ENCODE results near the gene OSBPL9. TPM values are rescaled to one million over a fixed set of nuclear protein-coding genes. Genes with fewer than 3 reads are reported as not detected.
A peak's percentile ranks its signal among the peaks of the same experiment; 100 is the strongest.

OSBPL9 gene
- total RNA-seq, 2 experiments from 2014 or later = 51.1 to 56.1 TPM

- TF ChIP-seq CTCF (IDR thresholded peaks at IDR 0.05) = no peak
- ChIA-PET CTCF (interaction anchor here (1.5 kb wide), 1 partner anchor 8 kb away, joined by 3 read pairs; no protein-coding TSS in a partner anchor), POLR2A (interaction anchor here (0.9 to 1.3 kb wide), 3 partner anchors 33 to 309 kb away, joined by 3 to 4 read pairs (median 3); no protein-coding TSS in a partner anchor)
- intact Hi-C loops (cut with micrococcal nuclease) = no loop called here
- Mint-ChIP-seq H3K4me3 (no peak overlapping the region), H3K27me3 (no peaks in the 10 kb centered on the region), H3K27ac (peak overlapping the region; percentile 90), H3K36me3 (ENCODE audit: low read depth) (no peaks in the 10 kb centered on the region), H3K4me1 (ENCODE audit: low read depth) (peaks cover 37% of the 10 kb centered on the region), H3K9me3 (no peaks in the 10 kb centered on the region)
- DNase-seq (no peak), ATAC-seq (peak; percentile 45)
These were observed 46.7 kb upstream of the OSBPL9 start for GRCh38 chr1:51570063-51570710.

GRCh38 chr1:51572365-51572764, 44.5 kb upstream of the OSBPL9 start:
- H3K27me3 Mint-ChIP-seq = no peaks in the 10 kb centered on the region
- no peak overlapping the region for H3K27ac Mint-ChIP-seq
- H3K4me3 Mint-ChIP-seq = no peak overlapping the region
- TF ChIP-seq CTCF (IDR thresholded peaks at IDR 0.05) = no peak
- peaks cover 4% of the 10 kb centered on the region for H3K9me3 Mint-ChIP-seq
- peaks cover 49% of the 10 kb centered on the region for H3K4me1 Mint-ChIP-seq (ENCODE audit: low read depth)
- ChIA-PET POLR2A (interaction anchor here (1.2 kb wide), 1 partner anchor 48 kb away, joined by 4 read pairs; no protein-coding TSS in a partner anchor), CTCF (no interaction called here)
- no peaks in the 10 kb centered on the region for H3K36me3 Mint-ChIP-seq (ENCODE audit: low read depth)
- ATAC-seq (no peak), DNase-seq (no peak)
- intact Hi-C loops (cut with micrococcal nuclease) = no loop called here

GRCh38 chr1:51574796-51575195, 42.1 kb upstream of the OSBPL9 start:
- DNase-seq (no peak), ATAC-seq (no peak)
- H3K27ac Mint-ChIP-seq = no peak overlapping the region
- CTCF ChIA-PET = interaction anchor here (0.6 kb wide), 1 partner anchor 967 kb away, joined by 4 read pairs; no protein-coding TSS in a partner anchor
- intact Hi-C loops (cut with micrococcal nuclease) = no loop called here
- H3K4me1 Mint-ChIP-seq (ENCODE audit: low read depth) = peaks cover 28% of the 10 kb centered on the region
- no peak overlapping the region for H3K4me3 Mint-ChIP-seq
- no peak for TF ChIP-seq CTCF (IDR thresholded peaks at IDR 0.05)
- H3K36me3 Mint-ChIP-seq (ENCODE audit: low read depth) = no peaks in the 10 kb centered on the region
- POLR2A ChIA-PET = interaction anchor here (0.8 to 1.1 kb wide), 2 partner anchors 12 to 56 kb away, joined by 3 read pairs; no protein-coding TSS in a partner anchor
- H3K9me3 Mint-ChIP-seq = peaks cover 4% of the 10 kb centered on the region
- no peaks in the 10 kb centered on the region for H3K27me3 Mint-ChIP-seq

- no peaks in the 10 kb centered on the region for H3K36me3 Mint-ChIP-seq (ENCODE audit: low read depth)
- H3K27me3 Mint-ChIP-seq = no peaks in the 10 kb centered on the region
- intact Hi-C loops (cut with micrococcal nuclease) = no loop called here
- H3K4me3 Mint-ChIP-seq = no peak overlapping the region
- peak; percentile 91 for ATAC-seq
- H3K4me1 Mint-ChIP-seq (ENCODE audit: low read depth) = peaks cover 21% of the 10 kb centered on the region
- no peak for TF ChIP-seq CTCF (IDR thresholded peaks at IDR 0.05)
- DNase-seq = peak; percentile 29
- H3K27ac Mint-ChIP-seq = peak overlapping the region; percentile 73
- peaks cover 4% of the 10 kb centered on the region for H3K9me3 Mint-ChIP-seq
- ChIA-PET POLR2A (interaction anchor here (0.6 to 1.1 kb wide), 3 partner anchors 13 to 931 kb away, joined by 3 read pairs; no protein-coding TSS in a partner anchor), CTCF (no interaction called here)
These were observed 41.3 kb upstream of the OSBPL9 start for GRCh38 chr1:51575406-51576084.

- intact Hi-C loops (cut with micrococcal nuclease) = no loop called here
- TF ChIP-seq CTCF (IDR thresholded peaks at IDR 0.05) = no peak
- H3K4me1 Mint-ChIP-seq (ENCODE audit: low read depth) = peaks cover 16% of the 10 kb centered on the region
- H3K4me3 Mint-ChIP-seq = no peak overlapping the region
- peaks cover 4% of the 10 kb centered on the region for H3K9me3 Mint-ChIP-seq
- H3K36me3 Mint-ChIP-seq (ENCODE audit: low read depth) = no peaks in the 10 kb centered on the region
- POLR2A ChIA-PET = interaction anchor here (0.6 kb wide), 1 partner anchor 932 kb away, joined by 3 read pairs; no protein-coding TSS in a partner anchor
- DNase-seq (peak; percentile 9), ATAC-seq (peak; percentile 29)
- peak overlapping the region; percentile 73 for H3K27ac Mint-ChIP-seq
- no peaks in the 10 kb centered on the region for H3K27me3 Mint-ChIP-seq
- CTCF ChIA-PET = no interaction called here
These were observed 40.8 kb upstream of the OSBPL9 start for GRCh38 chr1:51576085-51576444.

Data from activated CD8-positive, alpha-beta T cell treated with anti-CD3 and anti-CD28 coated beads for 36 hours (primary cell).